Right lobe of liver (tissue), 6 donors: ENCODE data around the gene KCNJ16. TPM values are rescaled to one million over a fixed set of nuclear protein-coding genes. Genes with fewer than 3 reads are reported as not detected.

Experiments
- ATAC-seq, 4 donors: fragments of 200-7000 bp; cut with Tn5 transposase; one replicate each; pipeline ENCODE4 v1.9.1; 2020; ENCODE audit warnings: mild to moderate bottlenecking in 4 of 4, moderate library complexity in 4 of 4
- DNase-seq, 3 donors: peaks; one replicate each; pipeline ENCODE4 v3.0.0-alpha.2; 2020
- H3K27ac ChIP-seq, 3 donors: fragments of 200-600 bp; one replicate each; pipeline ENCODE4 v1.8.0; 2022
- H3K27me3 ChIP-seq, 2 donors: fragments of 200-600 bp; one replicate each; pipeline ENCODE4 v1.8.0; 2022
- H3K36me3 ChIP-seq, 4 donors: fragments of 200-600 bp; sonication (generic) in 1 of 4; one replicate each; pipeline versions ENCODE4 v1.5.1 to v1.8.0; 2017 to 2022; ENCODE audit warnings: control low read depth in 1 of 4
- H3K4me1 ChIP-seq, 4 donors: fragments of 200-600 bp; sonication (generic) in 1 of 4; one replicate each; pipeline versions ENCODE4 v1.5.1 to v1.8.0; 2017 to 2022; ENCODE audit warnings: control low read depth in 1 of 4
- H3K4me3 ChIP-seq, 3 donors: fragments of 200-600 bp; one replicate each; pipeline ENCODE4 v1.8.0; 2022
- H3K9me3 ChIP-seq, 4 donors: fragments of 200-600 bp; sonication (generic) in 1 of 4; one replicate each; pipeline versions ENCODE4 v1.5.1 to v1.8.0; 2017 to 2022; ENCODE audit warnings: control low read depth in 1 of 4
- CTCF ChIP-seq, 4 donors: fragments of 200-600 bp in 3 of 4; fragments of 450-650 bp in 1 of 4; IDR thresholded peaks; one replicate each; pipeline versions ENCODE4 v1.5.1 to v1.8.0; 2016 to 2022; ENCODE audit warnings: antibody characterized with exemption in 4 of 4, mild to moderate bottlenecking in 2 of 4
- POLR2A ChIP-seq: fragments of 450-650 bp; IDR thresholded peaks from one replicate; pipeline ENCODE4 v1.6.1; 2017; ENCODE audit warnings: antibody characterized with exemption, mild to moderate bottlenecking
- WGBS: methylation state at CpG from one replicate; pipeline ENCODE4 v1.1.6; 2018; ENCODE audit warnings: low coverage, low lambda C conversion rate; ENCODE audit not compliant: insufficient coverage; ENCODE audit errors: missing lambda C conversion rate; 5-methylcytosine and 5-hydroxymethylcytosine counted together
- intact Hi-C, 2 donors: fragments of 100-400 bp; cut with DNase I; formaldehyde crosslinking; loops; one replicate each; pipeline versions ENCODE4 v1.11.2 to v1.14.1; 2022
- total RNA-seq, 6 experiments: library from RNA; depleted of rRNA in 2 of 6; stranded (reverse); fragments of >200 nt in 2 of 6; fragmentation: NEBNext Ultra II Directional in 3 of 6; extraction: Animal tissue kit (Norgen Biotek cat#: 25700) in 3 of 6; gene quantifications; one replicate each; pipeline versions ENCODE4 v1.1.0 to v1.2.4, GENCODE V29; 2016 to 2023
- donor health status: DM: no; HTN: yes; CAD: no.
- donor health status: DM: no; HTN: no; CAD: no.
- donor health status: DM: no; HTN: no; CAD: no.
- donor health status: DM: no; HTN: yes; CAD: no.
- donor health status: DM: no; HTN: yes; CAD: no.

Gene KCNJ16
- total RNA-seq, 6 experiments from 2014 or later: 0.07 to 2.1 (median 0.85) TPM

- Histone ChIP-seq H3K27me3 (no peaks in the 10 kb centered on the region), H3K4me1 (no peaks in the 10 kb centered on the region), H3K36me3 (no peaks in the 10 kb centered on the region), H3K27ac (no peak overlapping the region), H3K4me3 (no peak overlapping the region), H3K9me3 (no peaks in the 10 kb centered on the region)
- TF ChIP-seq CTCF (IDR thresholded peaks at IDR 0.05) (no peak), POLR2A (no peak)
- ATAC-seq: no peak
- DNase-seq: no peak
- intact Hi-C loops: no loop called here
- 73% methylated on average over 3 of the region's 3 CpGs for WGBS
Measured at GRCh38 chr17:70078994-70079531, 4.0 kb downstream of the KCNJ16 start.

DNA sequence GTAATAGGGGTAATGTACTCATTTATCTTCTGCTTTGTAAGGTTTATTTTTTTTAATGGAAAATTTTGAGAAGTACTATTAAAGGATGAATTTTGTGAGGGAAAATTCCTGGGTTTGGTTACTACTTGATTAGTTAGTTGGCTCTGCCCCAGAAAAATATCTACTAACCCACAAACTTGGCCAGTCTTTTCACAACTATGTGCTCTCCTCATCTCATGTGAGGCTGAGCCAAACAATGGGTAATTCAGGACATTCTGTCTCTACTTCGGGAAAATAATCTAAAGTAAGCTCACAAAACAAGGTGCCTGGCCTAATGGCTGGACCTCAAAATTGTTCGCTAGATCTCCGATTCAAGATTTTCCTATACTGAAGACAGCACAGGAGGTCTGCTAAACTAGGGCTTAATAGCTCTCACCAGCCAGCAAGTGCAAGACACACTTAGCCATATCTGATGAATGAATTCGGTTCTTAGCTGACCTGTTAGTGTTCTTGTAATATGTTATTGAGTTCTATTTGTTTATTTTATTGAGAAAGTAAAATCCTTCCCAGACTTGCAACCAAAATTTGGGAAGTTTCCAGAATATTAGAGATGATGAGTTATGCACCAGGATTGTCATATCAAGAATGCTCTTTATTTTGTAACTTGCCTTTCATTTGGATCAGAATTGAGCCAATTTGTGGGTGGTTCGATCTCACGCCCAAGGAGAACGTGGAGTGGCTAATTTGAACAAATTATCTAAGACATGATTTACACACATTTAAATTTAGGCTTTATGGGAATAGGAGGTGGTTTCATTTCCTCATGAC is 5.7 kb downstream of the KCNJ16 start:
- TF ChIP-seq CTCF (IDR thresholded peaks at IDR 0.05) (no peak), POLR2A (no peak)

GRCh38 chr17:70081885-70082284 is 6.9 kb downstream of the KCNJ16 start:
- no peak overlapping the region for H3K27ac ChIP-seq
- TF ChIP-seq POLR2A (no peak), CTCF (IDR thresholded peaks at IDR 0.05) (no peak)
- WGBS: 14% methylated on average over 1 of the region's 1 CpG

More for the DNA sequence above, 5.7 kb downstream of the KCNJ16 start:
- Histone ChIP-seq H3K27me3 (no peaks in the 10 kb centered on the region), H3K27ac (no peak overlapping the region), H3K36me3 (no peaks in the 10 kb centered on the region), H3K4me3 (no peak overlapping the region), H3K9me3 (no peaks in the 10 kb centered on the region), H3K4me1 (no peaks in the 10 kb centered on the region)
- no peak for ATAC-seq
- DNase-seq: no peak
- intact Hi-C loops: no loop called here
- WGBS: 55% methylated on average over 7 of the region's 7 CpGs

GRCh38 chr17:70084476-70084875 is 9.5 kb downstream of the KCNJ16 start:
- WGBS: 64% methylated on average over 4 of the region's 4 CpGs
- Histone ChIP-seq H3K4me1 (no peaks in the 10 kb centered on the region), H3K4me3 (no peak overlapping the region), H3K36me3 (no peaks in the 10 kb centered on the region), H3K27me3 (no peaks in the 10 kb centered on the region), H3K9me3 (no peaks in the 10 kb centered on the region), H3K27ac (no peak overlapping the region)
- DNase-seq (no peak), ATAC-seq (no peak)
- intact Hi-C loops: no loop called here
- TF ChIP-seq CTCF (IDR thresholded peaks at IDR 0.05): no peak
- no peak for TF ChIP-seq POLR2A

More at GRCh38 chr17:70081885-70082284, 6.9 kb downstream of the KCNJ16 start:
- no peaks in the 10 kb centered on the region for H3K27me3 ChIP-seq
- DNase-seq (no peak), ATAC-seq (no peak)
- intact Hi-C loops: no loop called here
- H3K4me1 ChIP-seq: no peaks in the 10 kb centered on the region
- no peaks in the 10 kb centered on the region for H3K9me3 ChIP-seq
- H3K4me3 ChIP-seq: no peak overlapping the region
- H3K36me3 ChIP-seq: no peaks in the 10 kb centered on the region
